ENCODE data around the gene NUDT3.
A peak's percentile ranks its signal among the peaks of the same experiment; 100 is the strongest.
"Not testable (repeated sequence)": the region's sequence is repeated elsewhere in the genome, so short reads cannot be mapped to it uniquely, and the experiment has no call there.

Gene NUDT3

DNA sequence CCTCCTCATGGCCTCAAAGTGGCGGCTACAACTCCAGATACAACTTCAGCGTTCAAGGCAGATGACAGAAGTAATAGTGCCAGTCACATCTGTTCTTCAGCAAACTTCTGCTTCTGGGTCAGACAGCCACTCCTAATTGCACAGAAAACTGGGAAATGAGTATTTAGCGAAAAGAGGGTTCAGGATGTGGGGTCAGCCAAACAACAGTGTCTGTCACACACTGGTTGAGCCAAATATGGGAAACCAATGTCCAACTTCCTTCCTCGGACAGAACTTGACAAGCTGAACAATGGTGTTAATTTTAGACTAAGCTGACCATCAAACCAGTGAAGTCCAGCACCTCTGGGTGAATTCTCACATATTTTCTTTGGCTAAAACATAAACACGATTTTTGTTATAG, 22.1 kb downstream of the NUDT3 start:
- no peak for DNase-seq (ENCODE audit: low spot score)

DNA sequence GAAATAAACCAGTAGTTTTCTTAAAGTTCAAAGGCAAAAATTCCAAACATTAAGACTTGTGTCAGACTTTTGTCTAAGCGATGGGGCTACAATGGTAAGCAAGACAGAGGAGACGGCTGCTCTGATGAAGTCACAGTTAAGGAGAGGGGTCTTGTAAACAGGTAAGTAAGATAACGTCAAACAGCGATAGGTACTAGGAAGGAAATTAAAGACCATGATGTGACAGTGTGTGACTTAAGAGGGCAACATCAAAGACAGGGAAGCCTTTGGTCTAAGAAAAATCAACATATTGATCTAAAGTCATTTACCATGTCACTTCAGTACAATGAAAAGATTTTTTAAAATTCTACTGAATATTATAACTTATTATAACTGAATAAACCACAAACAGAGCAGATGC, 23.1 kb downstream of the NUDT3 start:
- DNase-seq (ENCODE audit: low spot score): no peak

GRCh38 chr6:34366639-34366921, 25.9 kb downstream of the NUDT3 start:
- DNase-seq (ENCODE audit: low spot score): no peak

DNA sequence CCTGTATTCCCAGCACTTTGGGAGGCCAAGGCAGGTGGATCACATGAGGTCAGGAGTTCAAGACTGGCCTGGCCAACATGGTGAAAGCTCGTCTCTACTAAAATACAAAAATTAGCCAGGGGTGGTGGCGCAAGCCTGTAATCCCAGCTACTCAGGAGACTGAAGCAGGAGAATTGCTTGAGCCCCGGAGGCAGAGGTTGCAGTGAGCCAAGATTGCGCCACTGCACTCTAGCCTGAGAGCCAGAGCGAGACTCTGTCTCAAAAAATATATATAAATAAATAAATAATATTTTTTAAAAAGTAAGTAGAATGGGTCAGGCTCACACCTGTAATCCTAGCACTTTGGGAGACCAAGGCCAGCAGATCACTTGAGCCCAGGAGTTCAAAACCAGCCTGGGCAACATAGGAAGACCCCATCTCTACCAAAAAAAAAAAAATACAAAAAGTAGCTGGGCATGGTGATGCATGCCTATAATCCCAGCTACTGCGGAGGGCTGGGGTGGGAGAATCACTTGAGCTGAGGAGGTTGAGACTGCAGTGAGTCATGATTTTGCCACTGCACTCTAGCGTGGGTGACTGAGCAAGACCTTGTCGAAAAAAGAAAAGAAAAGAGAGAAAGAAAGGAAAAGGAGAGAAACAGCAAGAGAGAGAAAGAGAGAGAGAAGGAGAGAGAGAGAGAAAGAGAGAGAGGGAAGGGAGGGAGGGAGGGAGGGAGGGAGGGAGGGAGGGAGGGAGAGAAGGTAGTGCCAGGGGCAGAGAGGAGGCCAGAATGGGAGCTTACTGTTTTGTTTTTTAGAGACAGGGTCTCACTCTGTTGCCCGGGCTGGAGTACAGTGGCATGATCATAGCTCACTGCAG, 26.5 kb downstream of the NUDT3 start:
- not testable (repeated sequence) for DNase-seq (ENCODE audit: low spot score)

GRCh38 chr6:34363681-34364075, 28.8 kb downstream of the NUDT3 start:
- not testable (repeated sequence) for DNase-seq (ENCODE audit: low spot score)

- DNase-seq (ENCODE audit: low spot score): no peak
Observed at GRCh38 chr6:34362909-34363680, 29.4 kb downstream of the NUDT3 start.

GRCh38 chr6:34362176-34362575, 30.3 kb downstream of the NUDT3 start:
- no peak for DNase-seq (ENCODE audit: low spot score)

DNA sequence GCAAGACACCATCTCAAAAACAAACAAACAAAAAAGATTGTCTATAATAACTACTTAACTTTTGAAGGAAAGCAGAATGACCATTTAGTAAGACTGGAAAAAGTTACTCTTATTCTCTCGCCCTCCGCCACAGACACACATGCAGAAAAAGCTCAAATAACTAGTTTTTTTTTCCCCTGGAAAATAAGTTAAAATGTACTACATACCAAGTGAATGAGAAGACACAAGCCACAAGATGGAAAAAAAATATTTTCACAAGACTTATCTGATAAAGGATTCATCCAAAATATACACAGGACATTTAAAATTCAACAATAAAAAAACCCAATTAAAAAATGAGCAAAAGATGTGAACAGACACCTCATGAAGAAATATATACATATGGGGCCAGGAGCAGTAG, 31.9 kb downstream of the NUDT3 start:
- peak; percentile 24 for DNase-seq (ENCODE audit: low spot score)

DNA sequence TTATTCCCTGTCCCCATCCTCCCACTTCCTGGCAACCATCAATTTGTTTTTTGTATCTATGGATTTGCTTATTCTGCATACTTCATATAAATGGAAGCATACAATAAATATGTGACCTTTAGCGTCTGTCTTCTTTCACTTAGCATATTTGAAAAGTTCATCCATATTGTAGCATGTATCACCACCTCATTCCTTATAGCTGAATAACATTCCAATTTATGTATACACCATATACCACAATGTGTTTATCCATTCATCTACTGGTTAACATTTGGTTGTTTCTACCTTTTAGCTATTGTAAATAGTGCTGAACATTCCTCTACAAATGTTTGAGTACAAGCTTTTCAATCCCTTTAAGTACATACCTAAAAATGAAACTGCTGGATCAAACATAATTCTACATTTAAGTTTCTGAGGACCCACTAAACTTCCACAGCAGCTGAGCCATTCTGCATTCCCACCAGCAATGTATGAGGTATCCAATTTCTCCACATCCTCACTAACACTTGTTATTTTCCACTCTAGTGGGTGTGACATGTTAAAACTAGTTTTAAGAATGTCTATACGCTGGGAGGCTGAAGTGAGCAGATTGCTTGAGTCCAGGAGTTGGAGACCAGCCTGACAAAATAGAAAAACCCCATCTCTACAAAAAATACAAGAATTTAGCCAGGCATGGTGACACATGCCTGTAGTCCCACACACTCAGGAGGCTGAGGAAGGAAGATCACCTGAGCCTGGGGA, 32.9 kb downstream of the NUDT3 start:
- no peak for DNase-seq (ENCODE audit: low spot score)

GRCh38 chr6:34358389-34358905, 34.0 kb downstream of the NUDT3 start:
- peak; percentile 56 for DNase-seq (ENCODE audit: low spot score)

DNA sequence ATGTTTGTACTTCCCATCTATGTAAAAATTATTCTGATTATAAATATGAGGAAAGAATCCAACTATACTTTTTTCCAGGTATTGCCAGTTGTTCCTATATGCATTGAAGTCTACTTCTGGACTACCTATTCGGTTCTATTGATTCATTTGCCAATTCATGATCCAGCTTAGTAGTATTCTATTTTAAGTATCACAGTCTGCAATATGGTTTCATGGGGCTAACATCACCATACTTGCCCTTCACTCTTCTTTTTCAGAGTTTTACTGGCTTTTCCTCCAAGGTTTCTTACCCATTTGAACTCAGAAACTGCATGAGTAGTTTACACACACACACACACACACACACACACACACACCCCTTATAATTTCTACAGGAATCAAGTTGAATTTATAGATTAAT, 34.5 kb downstream of the NUDT3 start:
- DNase-seq (ENCODE audit: low spot score): no peak

- no peak for DNase-seq (ENCODE audit: low spot score)
Observed at GRCh38 chr6:34355889-34356288, 36.6 kb downstream of the NUDT3 start.

DNA sequence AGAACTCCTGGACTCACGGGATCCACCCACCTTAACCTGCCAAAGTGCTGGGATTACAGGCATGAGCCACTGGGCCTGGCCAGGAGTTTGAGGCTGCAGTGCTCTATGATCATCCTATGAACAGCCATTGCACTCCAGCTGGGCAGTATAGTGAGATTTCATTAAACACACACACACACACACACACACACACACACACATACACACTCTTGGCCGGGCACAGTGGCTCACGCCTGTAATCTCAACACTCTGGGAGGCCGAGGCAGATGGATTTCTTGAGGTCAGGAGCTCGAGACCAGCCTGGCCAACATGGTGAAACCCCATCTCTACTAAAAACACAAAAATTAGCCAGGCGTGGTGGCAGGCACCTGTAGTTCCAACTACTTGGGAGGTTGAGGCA, 38.2 kb downstream of the NUDT3 start:
- not testable (repeated sequence) for DNase-seq (ENCODE audit: low spot score)

DNA sequence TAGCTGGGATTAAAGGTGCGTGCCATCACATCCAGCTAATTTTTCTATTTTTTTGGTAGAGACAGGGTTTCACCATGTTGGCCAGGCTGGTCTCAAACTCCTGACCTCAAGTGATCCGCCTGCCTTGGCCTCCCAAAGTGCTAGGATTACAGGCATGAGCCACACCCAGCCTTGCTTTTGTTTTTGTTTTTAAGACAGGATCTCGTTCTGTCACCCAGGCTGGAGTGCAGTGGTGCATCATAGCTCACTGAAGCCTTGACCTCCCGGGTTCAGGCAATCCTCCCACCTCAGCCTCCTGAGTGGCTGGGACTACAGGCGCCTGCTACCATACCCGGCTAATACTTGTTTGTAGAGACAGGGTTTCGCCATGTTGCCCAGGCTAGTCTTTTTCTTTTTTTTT, 38.9 kb downstream of the NUDT3 start:
- not testable (repeated sequence) for DNase-seq (ENCODE audit: low spot score)

GRCh38 chr6:34352305-34352937, 40.0 kb downstream of the NUDT3 start:
- DNase-seq (ENCODE audit: low spot score): no peak

GRCh38 chr6:34350934-34351217, 41.6 kb downstream of the NUDT3 start:
- DNase-seq (ENCODE audit: low spot score): no peak

- DNase-seq (ENCODE audit: low spot score): no peak
Observed at GRCh38 chr6:34350137-34350933, 42.1 kb downstream of the NUDT3 start.

DNA sequence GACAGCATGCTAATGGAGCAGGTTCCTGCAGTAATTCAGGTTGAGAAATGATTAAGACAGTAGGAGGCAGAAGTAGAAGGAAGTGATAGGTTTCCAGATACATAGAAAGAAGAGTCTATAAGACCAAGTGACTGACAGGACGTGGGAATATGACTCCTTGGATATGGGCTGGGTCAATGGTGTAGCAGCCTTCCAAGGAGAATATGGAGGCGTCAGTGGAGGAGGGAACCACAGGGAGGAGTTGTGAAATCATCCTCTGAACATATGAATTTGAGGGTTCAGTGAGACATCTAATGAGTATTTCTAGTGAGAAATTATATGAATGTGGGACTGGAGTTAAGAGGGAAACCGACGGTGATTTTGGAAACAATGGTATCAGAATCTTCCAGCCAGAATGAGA, 43.3 kb downstream of the NUDT3 start:
- no peak for DNase-seq (ENCODE audit: low spot score)

- no peak for DNase-seq (ENCODE audit: low spot score)
Observed at GRCh38 chr6:34347303-34347702, 45.2 kb downstream of the NUDT3 start.

DNA sequence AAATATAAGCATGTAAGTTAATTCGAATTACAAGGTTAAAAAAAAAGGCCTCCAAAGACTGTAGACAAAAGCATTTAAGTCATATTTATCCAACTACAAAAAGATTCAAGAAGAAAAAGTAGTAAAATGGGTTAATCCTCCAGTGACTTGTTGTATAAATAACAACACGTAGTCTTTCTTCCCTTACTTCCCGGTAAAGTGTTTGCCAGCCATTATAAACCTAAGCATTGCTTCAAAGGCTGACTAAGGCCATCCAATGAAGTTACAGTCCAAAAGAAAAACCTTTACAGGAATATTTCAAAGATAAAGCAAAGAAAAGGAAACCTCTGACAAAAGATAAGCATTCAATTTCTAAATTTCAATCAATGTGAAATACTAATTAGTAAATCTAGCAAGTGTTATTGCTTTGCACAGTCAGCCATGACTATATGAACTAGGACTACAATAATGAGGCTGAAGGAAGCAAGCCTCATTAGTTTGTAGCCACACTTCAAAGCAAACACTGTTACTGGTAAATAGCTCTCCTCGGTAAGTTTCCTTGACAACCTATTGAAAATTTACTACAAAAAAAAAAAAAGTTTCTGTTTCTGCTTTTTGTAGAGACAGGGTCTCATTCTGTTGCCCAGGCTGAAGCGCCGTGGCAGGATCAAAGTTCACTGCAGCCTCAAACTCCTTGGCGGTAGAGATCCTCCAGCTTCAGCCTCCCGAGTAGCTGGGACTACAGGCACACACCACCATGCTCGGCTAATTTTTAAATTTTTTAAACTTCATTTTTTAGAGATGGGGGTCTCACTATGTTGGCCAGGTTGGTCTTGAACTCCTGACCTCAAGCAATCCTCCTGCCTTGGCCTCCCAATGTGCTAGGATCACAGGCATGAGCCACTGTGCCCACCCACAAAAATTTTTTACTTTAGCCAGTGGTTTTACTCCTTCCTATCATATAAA, 46.0 kb downstream of the NUDT3 start:
- no peak for DNase-seq (ENCODE audit: low spot score)

Measured in AG08396 (cell line).